Fibroblast of lung (primary cell): ENCODE measurements around the gene PITRM1.

Experiments used
- CTCF ChIP-seq, 2 donors: IDR thresholded peaks in 1 of 2; conservative IDR thresholded peaks in 1 of 2; 1 replicate in 1 of 2; 2 replicates in 1 of 2; pipeline ENCODE4 v1.5.1; 2011 to 2012; ENCODE audit warnings: low read length in 2 of 2, control low read depth in 1 of 2, inconsistent platforms in 1 of 2, low read depth in 1 of 2, mild to moderate bottlenecking in 1 of 2
- EZH2 ChIP-seq: IDR thresholded peaks from 2 replicates; pipeline ENCODE4 v1.5.1; 2012; ENCODE audit warnings: low read length, control low read depth, mild to moderate bottlenecking; ENCODE audit errors: missing control alignments

GRCh38 chr10:3137958-3138726 lies 34.4 kb downstream of the PITRM1 start:
- TF ChIP-seq CTCF (conservative IDR thresholded peaks at IDR 0.05 in 1 of 2, IDR thresholded peaks at IDR 0.05 in 1 of 2; ENCODE audit: low read depth in 1 of 2, low read length in 2 of 2) (no peak), EZH2 (no peak)
